GM13977 (cell line): ENCODE data around the gene TMCO4.

ENCODE experiments used
- DNase-seq: peaks from one replicate; pipeline ENCODE4 v3.0.0; 2012; ENCODE audit warnings: low spot score
- in situ Hi-C: fragments of 300-500 bp; cut with MboI; formaldehyde crosslinking; loops from one replicate; pipeline ENCODE4 v1.12.0; 2022; ENCODE audit warnings: low sequenced_read_pairs, low pct_unique_long_range_greater_than_20kb, mixed read lengths, inconsistent platforms; ENCODE audit not compliant: unreplicated experiment
- TF ChIP-seq, protein P1 (sequence below): IDR thresholded peaks from 2 replicates; pipeline ENCODE4 v1.5.1; 2012; ENCODE audit warnings: mild to moderate bottlenecking, control low read depth; ENCODE audit not compliant: insufficient read depth; ENCODE audit errors: extremely low read depth, missing control alignments

TMCO4 gene

DNA sequence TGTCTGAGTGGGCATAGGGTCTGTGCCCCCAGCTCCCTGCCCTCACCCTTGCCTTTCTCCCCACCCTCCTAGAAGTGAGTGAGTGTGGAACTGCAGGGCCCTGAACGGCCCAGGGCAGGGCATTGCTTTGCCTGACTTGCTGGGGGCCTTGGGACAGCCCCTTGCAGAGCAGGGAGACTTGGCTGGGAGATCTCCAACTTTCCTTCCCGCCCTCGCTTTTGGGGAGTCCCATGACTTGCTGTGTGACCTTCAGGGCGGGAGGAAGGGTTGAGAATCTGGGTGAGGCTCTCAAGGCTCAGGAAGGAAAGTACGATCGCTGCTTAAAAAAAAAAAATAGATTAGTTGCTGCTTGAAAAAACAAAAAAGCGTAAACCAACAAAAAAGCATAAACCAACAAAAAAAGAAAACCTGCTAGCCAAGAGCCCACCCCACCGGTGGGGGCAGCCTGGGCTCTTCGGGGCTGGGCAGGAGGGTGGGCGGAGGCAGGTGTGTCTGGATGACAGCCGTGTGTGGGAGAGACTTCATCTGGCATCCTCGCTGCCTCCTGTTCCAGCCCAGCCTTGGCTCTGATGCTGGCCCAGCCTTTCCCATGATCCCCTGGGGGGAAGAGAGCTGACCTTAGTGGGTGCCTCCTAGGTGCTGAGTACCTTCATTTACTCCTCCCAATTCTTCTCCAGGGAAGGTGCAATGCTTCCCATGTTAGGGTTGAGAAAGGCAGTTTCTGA, 149.1 kb downstream of the TMCO4 start:
- TF ChIP-seq, protein P1, sequence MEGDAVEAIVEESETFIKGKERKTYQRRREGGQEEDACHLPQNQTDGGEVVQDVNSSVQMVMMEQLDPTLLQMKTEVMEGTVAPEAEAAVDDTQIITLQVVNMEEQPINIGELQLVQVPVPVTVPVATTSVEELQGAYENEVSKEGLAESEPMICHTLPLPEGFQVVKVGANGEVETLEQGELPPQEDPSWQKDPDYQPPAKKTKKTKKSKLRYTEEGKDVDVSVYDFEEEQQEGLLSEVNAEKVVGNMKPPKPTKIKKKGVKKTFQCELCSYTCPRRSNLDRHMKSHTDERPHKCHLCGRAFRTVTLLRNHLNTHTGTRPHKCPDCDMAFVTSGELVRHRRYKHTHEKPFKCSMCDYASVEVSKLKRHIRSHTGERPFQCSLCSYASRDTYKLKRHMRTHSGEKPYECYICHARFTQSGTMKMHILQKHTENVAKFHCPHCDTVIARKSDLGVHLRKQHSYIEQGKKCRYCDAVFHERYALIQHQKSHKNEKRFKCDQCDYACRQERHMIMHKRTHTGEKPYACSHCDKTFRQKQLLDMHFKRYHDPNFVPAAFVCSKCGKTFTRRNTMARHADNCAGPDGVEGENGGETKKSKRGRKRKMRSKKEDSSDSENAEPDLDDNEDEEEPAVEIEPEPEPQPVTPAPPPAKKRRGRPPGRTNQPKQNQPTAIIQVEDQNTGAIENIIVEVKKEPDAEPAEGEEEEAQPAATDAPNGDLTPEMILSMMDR: no peak
- no peak for DNase-seq
- in situ Hi-C loops: no loop called here

DNA sequence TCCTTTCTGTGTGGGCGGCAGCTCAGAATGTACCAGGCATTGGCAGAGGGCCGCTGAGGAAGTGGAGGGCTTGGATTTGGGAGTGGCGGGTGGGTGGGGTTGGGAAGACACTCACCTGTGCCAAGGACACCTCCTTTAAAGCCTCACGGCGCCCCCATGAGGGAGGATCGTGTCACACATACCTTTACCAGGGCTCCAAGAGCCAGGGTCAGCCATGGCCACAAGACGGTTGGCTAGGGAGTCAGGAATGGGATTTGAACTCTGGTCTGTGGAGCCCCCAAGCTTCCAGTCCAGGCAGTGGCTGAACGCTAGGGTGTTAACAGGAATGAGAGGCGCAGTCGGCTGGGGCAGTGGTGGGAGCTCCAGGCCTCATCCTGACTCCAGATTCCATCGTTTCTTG, 151.0 kb downstream of the TMCO4 start:
- TF ChIP-seq, protein P1: peak; percentile 25
- in situ Hi-C loops: no loop called here
- DNase-seq: no peak

DNA sequence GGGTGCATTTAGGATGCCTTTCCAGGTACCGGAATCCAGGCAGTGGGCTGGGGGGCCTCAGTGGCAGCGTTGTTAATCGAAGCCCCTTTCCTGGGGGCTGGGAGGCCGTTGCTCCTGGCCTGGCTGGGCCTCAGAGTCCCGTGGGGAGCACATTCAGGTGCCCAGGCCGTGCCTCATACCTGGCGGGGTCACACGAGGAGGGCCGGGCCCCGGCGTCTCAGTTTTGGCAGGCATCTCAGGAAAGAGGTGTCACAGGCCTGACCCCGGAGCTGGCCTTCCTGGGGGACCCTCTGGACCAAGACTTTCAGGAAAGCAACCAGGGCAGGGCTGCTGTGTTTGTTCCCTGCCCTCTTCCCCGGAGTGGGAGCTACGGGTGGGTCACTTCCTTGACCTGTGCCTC, 151.5 kb downstream of the TMCO4 start:
- in situ Hi-C loops: no loop called here
- no peak for DNase-seq
- TF ChIP-seq, protein P1: no peak

DNA sequence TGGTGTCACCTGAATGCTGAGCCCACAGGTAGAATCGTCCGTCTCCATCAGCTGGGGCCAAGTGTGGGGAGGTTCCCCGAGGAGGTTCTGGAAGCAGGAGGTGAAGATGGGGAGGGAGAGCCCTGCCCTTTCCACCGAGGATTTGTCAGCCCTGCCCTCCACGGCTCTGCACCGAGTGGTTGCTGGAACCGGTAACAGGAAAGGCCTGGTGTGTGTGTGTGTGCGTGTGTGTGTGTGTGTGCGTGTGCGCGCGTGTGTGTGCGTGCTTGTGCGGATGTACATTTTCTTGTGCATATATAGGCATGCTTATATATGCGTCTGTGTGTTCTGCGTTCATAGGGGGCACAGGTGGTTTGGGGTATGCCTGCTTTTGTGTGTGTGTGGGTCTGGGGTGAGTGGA, 152.1 kb downstream of the TMCO4 start:
- in situ Hi-C loops: no loop called here
- TF ChIP-seq, protein P1: no peak

DNA sequence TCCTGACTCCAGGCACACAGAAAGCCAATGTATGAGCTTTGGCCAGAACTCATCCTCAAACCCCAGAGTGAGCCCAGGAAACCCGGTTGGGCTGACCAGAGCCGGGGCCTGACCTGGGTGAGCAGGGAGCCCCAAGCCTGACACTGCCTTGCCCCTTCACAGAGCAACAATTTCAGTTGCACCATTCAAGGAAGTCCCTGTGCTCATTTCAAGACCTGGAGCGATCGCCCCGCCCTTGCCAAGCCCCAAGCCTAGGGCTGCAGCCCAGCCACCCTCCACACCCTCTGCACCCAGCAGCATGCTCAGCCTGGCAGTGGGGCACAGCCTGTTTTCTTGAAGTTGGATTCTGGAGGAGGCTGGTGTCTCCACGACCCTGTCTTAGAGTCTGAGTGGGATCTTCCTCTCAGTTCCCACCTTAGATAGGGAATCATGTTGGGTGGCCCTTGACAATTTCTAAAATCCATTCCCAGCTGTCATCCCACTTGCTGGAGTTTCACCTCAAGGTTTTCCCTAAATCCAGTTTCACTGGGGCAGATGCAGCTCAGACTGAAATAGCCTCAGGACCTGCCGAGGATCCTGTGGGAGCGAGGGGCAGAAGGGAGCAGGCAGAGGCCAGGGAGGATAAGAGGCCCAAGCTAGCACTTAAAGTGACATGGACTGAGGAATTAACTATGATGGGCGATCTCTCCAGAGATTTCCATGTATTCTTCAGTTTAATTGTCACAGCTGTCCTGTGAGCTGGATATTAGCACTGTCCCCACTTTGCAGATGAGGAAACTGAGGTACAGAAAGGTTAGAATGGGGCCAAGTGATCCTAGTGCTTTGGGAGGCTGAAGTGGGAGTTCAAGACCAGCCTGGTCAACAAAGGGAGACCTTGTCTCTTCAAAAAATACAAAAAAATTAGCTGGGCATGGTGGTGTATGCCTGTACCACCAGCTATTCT, 153.1 kb downstream of the TMCO4 start:
- TF ChIP-seq, protein P1: no peak
- in situ Hi-C loops: no loop called here
- peak; percentile 63 for DNase-seq

More for the DNA sequence above, 152.1 kb downstream of the TMCO4 start:
- DNase-seq: no peak

DNA sequence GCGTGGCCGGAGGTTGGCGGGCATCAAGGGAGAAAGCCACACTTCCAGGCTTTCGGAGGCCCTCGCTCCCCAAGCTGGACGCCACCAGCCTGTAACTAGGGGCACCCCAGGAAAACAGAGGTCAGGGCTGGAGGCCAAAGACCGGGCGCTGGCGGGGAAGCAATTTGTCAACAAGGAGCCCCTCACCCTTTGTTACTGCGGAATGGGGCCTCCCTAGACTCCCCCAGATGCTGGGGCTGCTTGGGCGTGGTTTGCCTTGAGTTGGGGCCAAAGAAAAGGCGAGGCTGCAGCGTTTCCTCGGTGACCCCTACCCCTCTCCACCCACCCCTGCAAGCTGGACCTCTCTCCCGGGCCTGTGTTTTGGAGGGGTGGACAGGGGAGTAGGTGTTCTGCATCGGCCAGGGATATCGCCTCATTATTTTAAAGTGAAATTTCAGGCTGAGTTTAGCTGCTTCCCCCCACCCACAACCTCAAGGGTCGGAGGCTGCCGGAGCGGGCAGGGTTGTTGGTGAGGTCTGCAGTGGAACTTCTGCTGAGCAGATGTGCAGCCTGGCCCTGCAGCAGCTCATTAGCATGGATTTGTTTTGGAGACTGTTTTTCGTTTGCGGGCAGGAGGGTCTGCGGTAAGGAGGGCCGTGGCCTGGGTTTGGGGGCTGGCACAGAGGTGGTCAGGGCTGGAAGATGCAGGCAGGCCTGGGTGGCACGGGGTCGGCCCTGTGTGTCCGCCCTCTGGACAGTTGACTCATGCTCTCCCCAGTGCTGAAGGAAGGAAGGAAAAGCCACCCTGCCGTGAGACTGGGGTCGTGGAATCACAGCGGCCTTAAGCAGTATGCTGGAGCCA, 154.1 kb downstream of the TMCO4 start:
- TF ChIP-seq, protein P1: no peak
- in situ Hi-C loops: no loop called here
- DNase-seq: no peak
